Astrocyte of the cerebellum (primary cell): ENCODE measurements around the gene WFDC11.

Source experiments
- DNase-seq: peaks from one replicate; pipeline ENCODE4 v3.0.0-alpha.2; 2011; ENCODE audit warnings: low read depth
- H3K4me3 ChIP-seq: 2 replicates; pipeline ENCODE4 v1.5.1; 2011; ENCODE audit warnings: mild to moderate bottlenecking, low read depth, low read length, moderate library complexity
- CTCF ChIP-seq: IDR thresholded peaks from 2 replicates; pipeline ENCODE4 v1.5.1; 2012; ENCODE audit warnings: low read length, low read depth, moderate library complexity, mild to moderate bottlenecking; ENCODE audit errors: missing control alignments
- in situ Hi-C: cut with HindIII; loops from 2 replicates; pipeline ENCODE4 v1.10.0; 2017; ENCODE audit warnings: low sequenced_read_pairs

WFDC11 gene

GRCh38 chr20:45629496-45630100, 40.4 kb downstream of the WFDC11 start, which contains the start of gene WFDC10A:
Gene WFDC10A (plus strand): TSS chr20:45629739. CDS start chr20:45629814, 75 bp downstream.
- DNase-seq, result no peak

GRCh38 chr20:45626540-45626939, 43.5 kb downstream of the WFDC11 start:
- H3K4me3 ChIP-seq, result no peak overlapping the region
- DNase-seq, result no peak
- TF ChIP-seq CTCF, result no peak
- in situ Hi-C loops, result no loop called here

More at GRCh38 chr20:45629496-45630100, 40.4 kb downstream of the WFDC11 start, which contains the start of gene WFDC10A:
- in situ Hi-C loops, result no loop called here
- peak; percentile 80 for TF ChIP-seq CTCF
- no peak within 1 kb of the TSS for H3K4me3 ChIP-seq

GRCh38 chr20:45621593-45621992, 48.4 kb downstream of the WFDC11 start:
- in situ Hi-C loops, result no loop called here
- no peak for TF ChIP-seq CTCF
- H3K4me3 ChIP-seq, result no peak overlapping the region
- no peak for DNase-seq

GRCh38 chr20:45617591-45617990, 52.4 kb downstream of the WFDC11 start:
- TF ChIP-seq CTCF, result no peak

GRCh38 chr20:45612314-45612713, 57.7 kb downstream of the WFDC11 start:
- no peak overlapping the region for H3K4me3 ChIP-seq
- DNase-seq, result no peak
- TF ChIP-seq CTCF, result no peak
- in situ Hi-C loops, result no loop called here

More at GRCh38 chr20:45617591-45617990, 52.4 kb downstream of the WFDC11 start:
- DNase-seq, result no peak
- in situ Hi-C loops, result no loop called here
- no peak overlapping the region for H3K4me3 ChIP-seq

- TF ChIP-seq CTCF, result no peak
- no peak overlapping the region for H3K4me3 ChIP-seq
- in situ Hi-C loops, result no loop called here
- no peak for DNase-seq
Observed at GRCh38 chr20:45611054-45611453, 59.0 kb downstream of the WFDC11 start.

GRCh38 chr20:45607810-45608209, 62.2 kb downstream of the WFDC11 start:
- no peak for DNase-seq
- no peak overlapping the region for H3K4me3 ChIP-seq
- no peak for TF ChIP-seq CTCF
- in situ Hi-C loops, result no loop called here
